GM21381 (cell line): ENCODE measurements around the gene TSHZ2.
"Not testable (repeated sequence)": the region's sequence is repeated elsewhere in the genome, so short reads cannot be mapped to it uniquely, and the experiment has no call there.

Source experiments
- ATAC-seq: cut with Tn5 transposase; IDR thresholded peaks from one replicate; pipeline ENCODE4 v1.9.1; 2021; ENCODE audit warnings: mild to moderate bottlenecking, moderate library complexity; ENCODE audit not compliant: unreplicated experiment

Gene TSHZ2

DNA sequence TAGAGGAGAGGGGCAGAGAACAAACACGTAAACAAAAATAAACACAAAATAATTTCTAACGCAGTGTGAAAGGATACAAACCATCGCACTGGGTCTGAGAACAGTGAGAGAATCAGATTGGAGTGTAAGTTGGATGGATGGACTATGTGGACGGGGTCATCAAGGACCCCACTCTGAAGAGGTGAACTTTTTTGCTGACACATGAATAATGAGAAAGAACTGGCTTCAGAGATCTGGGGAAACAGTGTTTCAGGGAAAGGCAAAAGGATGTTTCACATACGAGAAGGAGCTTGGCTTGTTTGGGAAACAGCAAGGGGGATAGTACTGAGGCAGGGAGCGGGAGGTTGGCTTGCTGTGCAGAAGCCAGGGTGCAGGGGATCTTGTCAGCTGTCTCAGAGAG lies 326.1 kb downstream of the TSHZ2 start:
- no peak for ATAC-seq

- ATAC-seq = no peak
These were observed 326.8 kb downstream of the TSHZ2 start for GRCh38 chr20:53298911-53299310.

- no peak for ATAC-seq
These were observed 327.7 kb downstream of the TSHZ2 start for GRCh38 chr20:53299831-53300230.

DNA sequence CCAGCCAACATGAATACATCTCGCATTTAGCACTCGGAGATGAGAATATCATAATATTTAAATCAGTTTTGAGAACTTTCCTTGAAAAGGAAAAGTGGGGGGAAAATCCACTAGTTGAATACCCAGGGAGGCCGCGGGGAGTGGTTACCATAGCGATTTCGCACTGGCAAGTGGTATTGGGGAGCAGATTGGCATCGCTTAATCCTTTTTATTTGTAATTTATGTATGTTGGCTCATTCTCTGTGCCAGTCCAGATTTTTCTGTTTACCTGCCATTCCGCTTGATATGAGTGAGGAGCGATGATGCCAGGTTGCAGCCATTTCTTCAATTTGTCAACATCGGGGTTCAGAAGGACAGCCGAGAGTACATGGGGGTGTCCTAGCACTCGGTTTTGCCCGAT lies 329.7 kb downstream of the TSHZ2 start:
- no peak for ATAC-seq

DNA sequence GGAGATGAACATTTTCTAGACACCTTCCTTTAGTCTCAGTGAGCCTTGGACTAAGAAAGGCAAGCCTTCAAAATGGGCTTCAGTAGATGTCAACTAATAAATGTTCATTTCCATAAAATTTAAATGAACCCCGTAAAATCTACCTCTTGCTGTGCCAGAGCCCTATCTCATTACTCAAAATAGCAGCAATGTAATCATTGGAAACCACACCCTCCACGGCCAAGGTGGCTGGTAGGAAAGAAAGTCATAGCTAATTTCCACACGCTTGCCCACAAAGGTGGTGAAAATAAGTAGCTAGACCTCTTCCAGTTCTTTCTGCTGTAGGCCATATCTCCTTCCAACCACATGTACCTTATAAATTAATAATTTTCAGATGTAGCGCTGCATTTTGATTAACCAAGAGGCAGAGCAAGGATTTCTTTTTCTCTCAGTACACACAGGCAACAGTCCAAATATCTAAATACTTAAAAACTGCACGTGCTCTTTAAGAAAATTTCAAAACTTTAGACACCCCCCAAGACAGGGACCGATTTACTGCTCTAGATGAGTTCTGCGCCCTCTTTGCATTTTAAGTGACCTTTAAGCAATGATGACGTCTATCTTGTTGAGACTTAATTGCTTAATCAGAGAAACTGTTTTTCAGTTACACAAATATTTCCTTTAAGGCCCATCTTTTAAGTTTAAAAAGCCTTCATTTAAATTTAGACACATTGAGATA lies 330.7 kb downstream of the TSHZ2 start:
- ATAC-seq = no peak

GRCh38 chr20:53303413-53303760 lies 331.2 kb downstream of the TSHZ2 start:
- ATAC-seq = no peak

DNA sequence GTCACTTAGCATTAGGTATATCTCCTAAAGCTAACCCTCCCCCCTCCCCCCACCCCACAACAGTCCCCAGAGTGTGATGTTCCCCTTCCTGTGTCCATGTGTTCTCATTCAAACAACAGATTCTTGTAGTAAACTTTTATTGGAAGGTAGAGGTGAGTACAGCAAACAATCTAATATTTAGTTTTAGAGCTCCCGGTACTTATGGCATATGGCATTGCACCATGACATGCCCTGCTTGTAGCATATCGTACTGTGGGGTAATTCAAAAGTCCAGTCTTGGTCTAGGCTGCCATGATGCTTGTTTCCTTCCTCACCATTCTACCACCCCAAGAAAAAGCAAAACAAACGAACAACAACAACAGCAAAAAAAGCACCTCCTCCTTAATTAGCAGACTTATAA lies 332.0 kb downstream of the TSHZ2 start:
- no peak for ATAC-seq

- ATAC-seq = no peak
These were observed 334.1 kb downstream of the TSHZ2 start for GRCh38 chr20:53306192-53306805.

DNA sequence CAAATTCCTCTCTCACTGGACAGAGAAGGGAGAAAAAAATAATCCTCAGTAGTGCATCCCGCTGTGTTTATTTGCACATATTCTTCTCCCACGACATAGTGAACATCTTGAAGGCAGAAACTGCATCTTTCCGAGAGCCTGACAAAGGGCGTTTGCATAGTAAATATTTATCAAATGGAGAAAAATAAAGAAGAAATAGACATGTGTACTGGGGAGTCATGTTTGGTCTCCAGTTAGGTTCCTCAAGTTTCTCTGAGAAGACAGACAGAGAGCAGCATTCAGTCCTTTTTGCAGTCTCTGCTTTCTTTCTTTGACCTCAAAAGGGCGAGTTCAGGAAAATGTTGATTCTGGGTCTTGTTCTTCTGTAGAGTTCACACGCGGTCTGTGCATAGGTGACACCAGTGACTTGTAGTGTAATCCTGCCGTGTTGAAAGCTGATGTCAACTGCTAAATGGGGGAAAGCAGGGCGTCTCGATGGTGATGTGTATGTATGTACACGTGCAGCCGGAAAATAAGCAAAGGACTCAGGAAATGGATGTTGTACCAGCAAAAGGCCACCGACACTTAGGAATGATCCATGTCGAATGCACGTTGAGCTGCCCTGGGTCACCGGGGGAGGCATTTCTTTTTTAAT lies 335.9 kb downstream of the TSHZ2 start:
- ATAC-seq = no peak

DNA sequence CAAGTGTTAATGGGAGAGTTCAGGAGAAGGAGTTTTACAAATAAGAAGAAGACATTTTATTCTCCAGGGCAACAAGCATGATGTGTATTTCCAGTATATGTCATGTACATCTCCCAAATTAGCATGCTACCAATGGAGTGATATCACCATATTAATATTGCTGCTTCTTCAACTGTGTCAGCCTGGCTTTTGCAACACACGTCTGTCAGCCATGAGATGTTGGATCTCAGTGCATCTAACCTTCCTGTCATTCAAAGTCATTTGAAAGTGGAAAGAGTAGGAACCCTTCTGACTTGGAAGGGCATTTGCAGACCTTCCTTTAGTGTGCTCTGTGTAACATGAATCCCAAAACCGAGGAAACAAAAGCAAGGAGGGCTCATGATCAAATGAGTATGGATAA lies 337.4 kb downstream of the TSHZ2 start:
- ATAC-seq = no peak

DNA sequence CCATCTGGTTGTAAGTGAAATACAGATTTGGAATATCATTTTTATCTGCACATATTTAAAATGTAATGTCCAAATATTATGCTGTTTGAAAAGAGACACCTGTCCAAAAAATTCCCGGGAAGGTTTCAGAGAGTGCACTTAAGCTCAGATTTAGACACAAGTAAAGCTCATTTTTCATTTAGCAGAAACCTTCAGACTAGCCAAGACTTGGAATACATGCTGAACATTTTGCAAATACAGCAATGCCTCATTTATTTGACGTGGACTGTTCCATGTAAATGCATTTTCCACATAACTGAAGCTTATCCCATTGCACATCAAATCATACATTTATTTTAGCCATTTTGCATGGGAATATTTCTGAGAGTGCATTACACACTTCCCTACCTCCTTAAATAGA lies 340.8 kb downstream of the TSHZ2 start:
- no peak for ATAC-seq

- no peak for ATAC-seq
These were observed 344.2 kb downstream of the TSHZ2 start for GRCh38 chr20:53316206-53316937.

DNA sequence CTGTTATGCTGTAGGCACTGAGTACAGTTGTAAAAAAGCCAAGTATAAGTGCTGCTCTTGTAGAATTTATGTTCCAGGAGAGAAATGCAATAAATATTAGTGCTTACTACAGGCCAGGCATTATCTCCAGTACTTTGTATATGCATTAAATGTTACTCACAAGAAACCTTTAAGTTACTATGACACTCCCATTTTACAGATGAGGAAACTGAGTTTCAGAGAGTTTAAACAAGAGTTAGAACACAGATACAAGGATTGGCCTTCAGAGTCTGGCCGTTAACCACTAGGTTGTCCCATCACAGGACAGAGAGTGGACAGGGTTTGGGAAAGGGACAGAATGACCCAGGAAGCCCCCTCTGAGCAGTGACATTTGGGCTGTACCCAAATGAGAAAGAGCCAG lies 347.0 kb downstream of the TSHZ2 start:
- ATAC-seq = no peak

DNA sequence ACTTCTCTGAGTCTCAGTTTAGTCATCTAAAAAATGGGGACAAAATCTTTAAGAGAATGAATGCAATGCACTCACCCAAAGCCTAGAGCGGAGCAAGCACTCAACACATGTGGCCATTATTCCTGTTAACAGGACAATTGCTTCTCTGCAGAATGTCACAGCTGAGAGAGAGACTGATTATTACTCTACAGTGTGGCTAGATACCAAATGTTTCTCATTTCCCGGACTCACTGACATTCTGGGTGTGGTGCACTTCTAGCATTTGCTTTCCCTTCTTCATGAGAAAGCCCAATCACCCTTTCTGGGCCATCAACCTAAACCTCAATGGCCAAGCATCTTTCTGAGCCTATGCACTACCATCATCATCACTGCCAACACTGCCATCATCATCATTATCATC lies 347.6 kb downstream of the TSHZ2 start:
- ATAC-seq = no peak

DNA sequence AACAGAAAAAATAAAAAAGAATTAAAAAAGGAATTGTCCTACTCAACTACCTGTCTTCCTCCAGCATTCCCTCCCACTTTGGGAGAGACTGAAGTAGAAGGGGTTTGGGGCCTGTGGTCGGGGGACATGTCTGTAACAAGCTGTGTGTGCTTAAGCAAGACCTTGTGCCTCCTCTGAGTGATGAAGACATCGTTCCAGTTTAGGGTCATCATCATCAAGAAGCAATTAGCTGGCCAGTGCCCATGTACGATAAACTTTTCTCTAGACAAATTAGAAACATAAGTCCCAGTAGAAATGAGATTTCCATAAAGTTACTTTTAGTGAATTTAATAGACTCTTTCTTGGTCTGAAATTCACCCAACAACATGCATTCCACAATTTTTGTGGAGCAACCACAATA lies 348.5 kb downstream of the TSHZ2 start:
- no peak for ATAC-seq

DNA sequence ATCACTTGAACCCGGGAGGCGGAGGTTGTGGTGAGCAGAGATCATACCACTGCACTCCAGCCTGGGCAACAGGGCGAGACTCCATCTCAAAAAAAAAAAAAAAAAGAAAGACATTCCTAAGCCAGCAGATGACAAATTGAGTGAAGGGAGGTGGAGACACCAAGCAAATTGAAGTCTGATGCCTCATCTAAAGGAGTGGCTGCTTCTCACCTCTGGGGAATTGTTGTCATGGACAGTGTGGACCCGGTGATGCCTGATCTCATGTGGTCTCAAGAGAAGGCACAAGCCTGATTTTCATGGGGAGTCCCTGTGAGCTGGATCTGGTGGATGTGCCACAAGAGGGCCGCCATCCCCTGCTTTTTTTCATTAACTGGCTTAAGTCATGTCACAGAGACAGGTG lies 349.4 kb downstream of the TSHZ2 start:
- no peak for ATAC-seq

DNA sequence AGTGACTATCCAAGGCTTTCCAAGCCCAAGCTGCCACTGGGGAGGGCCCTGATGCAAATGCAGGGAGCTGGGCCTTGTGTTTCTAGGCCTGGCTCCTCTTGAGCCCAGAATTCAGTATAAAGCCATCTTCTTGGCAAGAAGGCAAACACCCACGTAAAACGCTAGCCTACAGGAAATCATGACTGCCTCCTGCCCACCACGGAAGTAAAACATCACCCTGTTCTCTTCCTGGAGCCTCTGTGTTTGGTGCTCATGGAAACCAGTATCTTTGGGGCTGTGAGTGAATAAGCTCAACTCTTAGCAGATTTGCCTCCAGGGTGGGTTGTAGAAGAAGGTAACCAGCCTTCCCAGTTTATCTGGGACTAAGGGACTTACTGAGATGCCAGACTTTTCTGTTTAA lies 350.5 kb downstream of the TSHZ2 start:
- no peak for ATAC-seq

DNA sequence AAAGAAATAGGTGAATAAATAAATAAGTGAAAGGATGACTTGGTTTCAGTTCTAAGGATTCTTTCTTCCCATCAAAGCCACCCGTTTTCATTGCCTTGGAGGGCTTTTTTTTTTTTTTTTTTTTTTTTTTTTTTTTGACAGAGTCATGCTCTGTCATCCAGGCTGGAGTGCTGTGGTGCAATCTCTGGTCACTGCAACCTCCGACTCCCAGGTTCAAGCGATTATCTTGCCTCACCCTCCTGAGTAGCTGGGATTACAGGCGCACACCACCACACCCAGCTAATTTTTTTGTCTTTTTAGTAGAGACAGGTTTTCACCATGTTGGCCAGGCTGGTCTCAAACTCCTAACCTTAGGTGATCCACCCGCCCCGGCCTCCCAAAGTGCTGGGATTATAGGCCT lies 351.3 kb downstream of the TSHZ2 start:
- ATAC-seq = not testable (repeated sequence)

GRCh38 chr20:53324816-53325215 lies 352.7 kb downstream of the TSHZ2 start:
- ATAC-seq = no peak

- ATAC-seq = no peak
These were observed 356.8 kb downstream of the TSHZ2 start for GRCh38 chr20:53328961-53329360.

GRCh38 chr20:53329781-53330180 lies 357.6 kb downstream of the TSHZ2 start:
- no peak for ATAC-seq

DNA sequence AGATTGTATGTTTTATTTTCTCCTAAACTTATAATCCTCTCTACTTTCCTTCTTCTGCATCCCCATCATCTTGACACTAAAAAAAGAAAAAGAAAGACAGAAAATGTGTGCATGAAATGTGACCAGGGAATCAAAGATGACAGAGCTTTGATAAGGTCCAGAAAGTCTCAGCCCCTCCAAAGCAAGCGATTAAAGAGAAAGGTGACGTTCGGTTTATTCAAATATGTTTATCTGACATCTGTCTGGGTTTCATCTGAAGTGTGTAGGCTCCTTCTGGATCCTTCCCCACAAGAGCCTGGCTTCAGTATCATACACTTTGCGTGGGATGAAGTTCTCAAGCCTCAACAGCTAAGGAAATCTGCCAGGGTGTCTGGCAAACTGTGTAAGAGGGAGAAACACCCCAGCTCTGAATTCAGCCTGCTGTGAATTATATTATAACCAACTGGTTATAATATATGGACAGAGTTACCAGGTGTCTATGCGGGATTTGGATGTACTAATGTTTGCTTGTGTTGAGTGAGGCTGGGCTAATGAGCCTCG lies 358.5 kb downstream of the TSHZ2 start:
- no peak for ATAC-seq
